Glomerular endothelial cell (primary cell): Measurements from ENCODE around the gene MRTFB. TPM values are rescaled to one million over a fixed set of nuclear protein-coding genes. Genes with fewer than 3 reads are reported as not detected.

Source experiments
- DNase-seq: peaks from one replicate; pipeline ENCODE4 v3.0.0-alpha.2; 2011; ENCODE audit warnings: low read depth, low spot score; ENCODE audit errors: extremely low read depth
- total RNA-seq: library from RNA; depleted of rRNA; stranded (reverse); fragments of >200 nt; gene quantifications from 2 replicates; pipeline ENCODE4 v1.2.3, GENCODE V29; 2015

MRTFB gene
- total RNA-seq, 1 donor from 2014 or later: 26.8 TPM

GRCh38 chr16:14303639-14304394 is 232.7 kb downstream of the MRTFB start:
- no peak for DNase-seq

- DNase-seq: no peak
Measured at GRCh38 chr16:14304891-14305460, 233.9 kb downstream of the MRTFB start.

- DNase-seq: no peak
Measured at GRCh38 chr16:14306485-14307058, 235.5 kb downstream of the MRTFB start.

GRCh38 chr16:14307059-14307526 is 236.0 kb downstream of the MRTFB start:
- no peak for DNase-seq

- no peak for DNase-seq
Measured at GRCh38 chr16:14307527-14308367, 236.6 kb downstream of the MRTFB start.

GRCh38 chr16:14308368-14308723 is 237.2 kb downstream of the MRTFB start:
- no peak for DNase-seq

- DNase-seq: no peak
Measured at GRCh38 chr16:14309001-14309886, 238.1 kb downstream of the MRTFB start.

GRCh38 chr16:14309906-14310305 is 238.8 kb downstream of the MRTFB start:
- DNase-seq: no peak

GRCh38 chr16:14310519-14310991 is 239.4 kb downstream of the MRTFB start:
- no peak for DNase-seq

- no peak for DNase-seq
Measured at GRCh38 chr16:14314116-14314515, 243.0 kb downstream of the MRTFB start.

GRCh38 chr16:14315683-14316320 is 244.7 kb downstream of the MRTFB start:
- no peak for DNase-seq

Other genes starting within 250 kb of the MRTFB start
- 6.4 and 8.2 TPM in 2 replicates for gene ERCC4, start 151.2 kb upstream of the MRTFB start, total RNA-seq